SKM-1 treated with dmso at 0.1 percent for 144 hours (cell line): ENCODE results near the gene NKX2-3.
A peak's percentile ranks its signal among the peaks of the same experiment; 100 is the strongest.

Source experiments
- DNase-seq: peaks from one replicate; lab custom pipeline; 2025; ENCODE audit not compliant: unreplicated experiment; lab: John Stamatoyannopoulos, UW

Gene NKX2-3

DNA sequence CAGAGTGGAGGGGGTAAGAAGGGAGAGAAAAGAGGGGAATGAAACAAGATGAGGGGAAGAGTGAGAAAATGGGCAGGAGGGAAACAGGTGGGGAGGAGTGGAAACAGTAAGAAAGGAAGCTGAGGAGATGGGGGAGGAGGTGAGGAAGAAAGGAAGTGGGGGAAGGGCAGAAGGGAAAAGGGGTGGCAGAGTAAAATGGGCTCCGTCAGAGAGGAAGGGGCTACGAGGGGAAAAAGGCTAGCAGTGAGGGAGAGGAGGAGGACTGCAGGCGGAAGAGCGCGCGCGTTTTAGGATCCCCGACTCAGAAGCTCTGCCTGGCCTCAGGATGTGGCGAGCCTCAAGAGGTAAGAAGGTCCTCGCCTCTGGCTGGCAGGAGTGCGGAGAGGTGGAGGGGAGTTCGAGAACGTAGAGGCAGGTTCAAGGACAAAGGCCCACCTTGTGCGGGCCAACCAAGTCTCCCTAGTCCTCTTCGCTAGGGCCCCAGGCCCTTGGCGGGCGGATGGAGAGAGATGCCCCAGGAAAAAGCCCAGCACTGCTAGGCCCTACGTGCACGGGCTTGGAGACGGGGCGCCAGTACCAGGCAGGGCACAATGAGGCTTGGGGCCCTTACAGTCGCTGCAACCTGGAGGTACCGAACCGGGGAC is 5.8 kb upstream of the NKX2-3 start:
- no peak for DNase-seq

DNA sequence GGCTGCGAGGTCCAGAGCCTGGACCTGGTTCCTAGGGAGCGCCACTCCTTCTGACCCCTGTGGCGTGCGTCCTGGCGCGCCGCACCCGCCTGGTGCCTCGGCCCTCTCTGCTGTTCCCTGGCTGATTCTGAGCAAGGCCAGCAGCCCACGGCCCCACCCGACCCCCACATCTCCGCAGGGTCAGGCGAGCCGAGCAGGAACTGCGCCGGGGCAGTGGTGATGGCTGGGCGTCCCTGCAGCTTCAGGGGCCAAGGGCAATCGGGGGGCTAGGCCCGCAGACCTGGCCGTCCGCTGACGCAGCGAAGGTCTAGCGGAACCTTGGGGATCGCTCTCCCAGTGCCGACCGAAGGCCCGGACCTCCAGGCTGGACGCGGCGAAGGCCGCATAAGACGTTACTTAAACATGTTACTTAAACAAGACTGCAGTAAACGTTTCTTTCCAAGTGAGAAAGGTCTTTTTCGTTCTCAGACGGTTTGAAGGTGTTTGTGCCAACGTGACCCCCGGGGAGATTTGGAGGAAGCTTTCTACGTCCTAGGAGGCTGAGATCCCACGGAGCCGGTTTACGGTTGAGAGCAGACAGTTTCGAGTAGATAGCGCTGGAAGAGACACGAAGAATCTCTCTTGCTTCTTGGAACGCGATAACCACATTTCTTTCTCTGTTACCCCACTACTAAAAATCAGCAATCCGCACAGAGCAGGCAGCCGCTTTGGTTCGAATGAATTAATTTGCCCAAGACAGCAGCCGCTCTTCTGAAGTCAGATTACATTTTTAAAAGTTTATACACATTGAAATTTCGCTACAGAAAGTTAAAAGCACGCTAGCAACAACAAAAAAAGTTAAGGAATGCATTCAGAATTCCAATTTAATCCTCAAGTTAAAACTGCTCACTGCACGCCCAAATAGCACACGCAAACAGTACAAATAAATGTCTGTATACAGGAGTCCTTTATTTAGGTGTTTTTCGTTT is 4.9 kb upstream of the NKX2-3 start:
- DNase-seq: no peak

DNA sequence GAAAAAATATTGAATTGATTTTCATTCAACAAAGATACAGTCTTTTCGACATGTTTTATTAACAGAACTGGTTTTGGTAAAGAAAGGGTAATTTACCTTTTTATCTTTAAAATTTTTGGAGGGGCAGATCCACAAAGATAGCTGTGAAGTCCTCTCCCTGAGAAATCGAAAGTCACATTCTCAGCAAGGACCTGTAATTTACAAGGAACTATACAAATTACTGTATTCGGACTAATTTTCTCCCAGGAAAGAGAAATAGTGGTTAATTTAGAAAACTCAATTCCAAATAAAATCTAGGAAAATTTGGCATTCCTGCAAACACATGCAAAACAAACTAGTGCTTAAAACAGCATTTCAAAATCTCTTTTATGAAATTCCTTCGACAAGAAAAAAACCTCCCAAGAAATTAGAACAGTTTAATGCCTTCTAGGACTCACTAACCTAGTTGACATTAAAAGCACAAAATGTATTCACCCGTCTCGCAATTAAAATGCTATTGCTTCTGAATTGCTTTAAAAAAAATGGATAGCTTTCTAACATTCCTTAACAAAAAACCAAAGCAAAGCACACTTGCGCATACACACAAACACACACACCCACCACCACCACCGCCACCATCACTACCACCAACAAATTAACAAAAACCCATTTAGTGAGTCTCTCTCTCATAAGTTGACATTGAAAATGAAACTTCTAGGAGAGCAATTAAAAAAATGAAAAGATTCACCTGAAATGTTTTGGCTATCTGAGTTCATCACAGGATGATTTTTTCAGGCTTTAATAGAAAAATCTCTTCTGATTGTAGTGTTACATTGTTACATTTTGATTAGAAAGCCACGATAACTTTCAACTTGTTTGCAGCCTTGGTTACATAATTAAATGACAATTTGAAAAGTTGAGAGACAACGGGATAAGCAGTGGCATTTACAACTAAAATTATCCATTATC is 4.0 kb upstream of the NKX2-3 start:
- DNase-seq: no peak

DNA sequence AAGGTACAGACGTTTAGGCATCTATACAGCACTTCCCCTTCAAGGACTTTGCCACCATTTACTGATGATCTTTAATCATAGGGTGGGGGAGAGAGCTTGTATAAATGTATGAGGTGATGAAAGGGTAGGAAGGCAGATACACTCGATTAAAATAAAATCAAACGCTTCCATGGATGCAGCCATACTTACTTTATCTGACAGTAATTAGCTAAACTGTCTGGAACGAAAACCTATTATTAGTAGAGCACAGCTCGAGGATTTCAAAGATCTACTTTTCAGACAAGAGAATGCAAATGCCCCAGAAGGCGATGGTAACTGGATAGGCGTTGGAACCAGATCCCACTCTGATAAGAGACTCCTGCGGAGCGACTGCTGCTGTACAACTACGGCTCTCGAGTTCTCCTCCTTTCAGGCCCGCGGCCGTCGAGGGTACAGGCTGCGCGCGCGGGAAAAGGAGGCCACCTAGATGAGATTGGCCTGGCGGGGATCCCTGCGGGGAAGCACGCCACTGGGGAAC is 3.1 kb upstream of the NKX2-3 start:
- no peak for DNase-seq

DNA sequence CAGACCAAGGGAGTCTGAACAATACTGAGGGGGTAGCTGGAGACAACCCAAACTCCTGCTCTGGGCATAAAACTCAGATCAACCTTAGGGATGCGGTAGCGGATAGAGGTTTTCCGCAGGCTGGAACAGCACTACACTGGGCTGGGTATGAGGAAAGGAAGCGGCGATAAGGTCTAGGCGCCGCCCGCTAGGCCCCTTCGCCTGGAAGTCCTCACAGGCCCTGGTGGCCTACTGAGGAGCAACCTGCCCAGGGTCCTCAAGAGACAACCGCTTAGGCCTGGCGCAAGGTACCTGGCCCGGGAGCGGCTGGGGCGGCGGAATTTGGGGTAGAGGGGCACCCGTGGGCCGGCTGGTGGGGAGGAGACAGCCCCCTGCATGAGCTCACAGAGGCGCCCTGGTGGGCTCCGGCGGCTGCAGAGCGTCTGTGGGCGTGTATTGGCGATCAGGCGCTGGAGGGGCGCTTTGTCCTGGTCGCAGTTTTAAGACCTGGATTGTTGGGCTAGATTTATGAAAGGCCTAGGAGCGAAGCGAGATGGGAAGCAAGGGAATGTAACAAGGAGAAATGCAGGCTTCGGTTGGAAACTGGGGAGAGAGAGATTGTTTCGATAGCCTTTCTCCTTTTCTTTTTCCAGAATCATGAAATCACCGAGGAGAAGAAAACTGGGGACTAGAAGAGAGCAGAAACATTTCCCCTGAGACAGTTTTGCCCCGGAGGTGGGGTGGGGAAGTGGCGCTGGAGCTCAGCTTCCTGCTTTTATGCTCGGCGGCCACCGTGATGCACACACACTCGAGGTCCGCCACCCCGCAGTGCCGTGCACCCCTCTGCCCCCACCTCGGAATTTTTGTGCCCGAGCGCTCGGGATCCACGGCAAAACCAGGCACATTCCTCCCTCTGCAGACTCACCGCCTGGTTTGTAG is 2.4 kb upstream of the NKX2-3 start:
- DNase-seq: peak; percentile 58

DNA sequence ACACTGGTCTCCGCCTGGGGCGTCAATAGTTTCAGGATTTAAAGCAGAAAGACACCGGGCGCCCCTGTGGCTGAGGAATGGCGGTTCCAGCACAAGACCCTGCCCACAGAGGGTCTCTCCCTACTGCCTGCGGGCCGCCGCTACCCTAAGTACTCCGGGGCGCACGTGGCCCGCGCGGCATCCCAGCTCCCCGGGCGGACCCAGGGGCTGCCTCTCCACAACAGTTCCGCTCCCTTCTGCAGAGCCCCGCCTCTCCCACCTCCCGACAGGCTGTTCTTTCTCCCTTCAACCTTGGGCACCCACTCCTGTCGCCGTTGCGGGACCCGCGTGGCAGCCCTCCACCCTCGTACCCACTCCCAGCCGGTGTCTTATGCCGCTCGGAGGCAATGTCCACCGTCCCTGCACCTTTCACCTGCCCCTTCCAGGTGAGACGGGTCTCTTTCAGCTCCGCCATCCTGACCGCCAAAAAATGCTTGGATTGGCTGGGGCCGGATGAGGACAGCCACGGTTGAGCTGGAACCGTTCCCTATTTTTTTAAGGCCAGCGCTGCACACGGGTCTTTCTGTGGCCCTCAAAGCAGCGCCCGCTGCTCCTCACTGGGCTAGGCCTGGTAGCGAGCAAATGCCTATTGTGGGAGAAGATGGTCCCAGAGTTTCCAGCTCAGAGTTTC is 1.6 kb upstream of the NKX2-3 start:
- peak; percentile 50 for DNase-seq

DNA sequence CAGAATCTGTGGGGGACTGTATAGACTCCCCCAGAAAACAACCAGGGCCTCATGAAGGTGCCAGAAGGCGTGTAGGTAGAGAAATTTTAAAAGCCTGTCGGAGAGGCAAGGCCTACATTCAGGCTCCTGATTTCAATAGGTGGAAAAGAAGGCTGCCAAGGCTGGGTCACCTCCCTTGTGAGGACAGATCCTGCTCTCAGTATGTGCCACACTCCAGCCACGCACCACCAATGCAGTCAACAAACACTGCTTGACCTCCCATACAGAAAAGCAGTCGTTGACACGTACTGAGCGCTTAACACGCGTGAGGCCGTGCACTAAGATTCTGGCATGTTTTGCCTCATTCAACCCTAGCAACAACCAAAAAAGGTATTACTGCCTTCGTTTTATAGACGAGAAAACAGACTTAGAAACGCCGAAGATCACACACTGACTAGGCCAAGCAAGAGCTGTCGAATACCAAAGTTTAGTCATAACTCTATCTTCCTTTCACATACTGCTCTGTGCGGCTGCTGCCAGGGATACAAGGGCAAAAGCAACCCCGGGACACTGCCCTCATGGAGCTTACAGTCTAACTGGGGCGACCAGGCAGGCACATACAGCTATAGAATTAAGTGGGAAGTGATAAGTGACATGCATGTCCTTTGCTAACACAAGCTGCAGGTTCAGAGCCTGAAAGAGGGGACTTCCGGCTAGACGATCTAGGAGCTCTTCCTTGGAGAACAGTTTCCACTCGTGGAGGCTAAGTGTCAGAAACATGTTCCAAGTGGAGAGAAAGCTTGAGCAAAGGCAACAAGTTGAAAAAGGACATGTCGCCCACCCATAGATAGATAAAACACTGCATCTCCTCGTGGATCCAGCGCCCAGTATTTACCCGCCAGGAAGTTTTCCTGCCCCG is 797 bp upstream of the NKX2-3 start:
- DNase-seq: no peak

DNA sequence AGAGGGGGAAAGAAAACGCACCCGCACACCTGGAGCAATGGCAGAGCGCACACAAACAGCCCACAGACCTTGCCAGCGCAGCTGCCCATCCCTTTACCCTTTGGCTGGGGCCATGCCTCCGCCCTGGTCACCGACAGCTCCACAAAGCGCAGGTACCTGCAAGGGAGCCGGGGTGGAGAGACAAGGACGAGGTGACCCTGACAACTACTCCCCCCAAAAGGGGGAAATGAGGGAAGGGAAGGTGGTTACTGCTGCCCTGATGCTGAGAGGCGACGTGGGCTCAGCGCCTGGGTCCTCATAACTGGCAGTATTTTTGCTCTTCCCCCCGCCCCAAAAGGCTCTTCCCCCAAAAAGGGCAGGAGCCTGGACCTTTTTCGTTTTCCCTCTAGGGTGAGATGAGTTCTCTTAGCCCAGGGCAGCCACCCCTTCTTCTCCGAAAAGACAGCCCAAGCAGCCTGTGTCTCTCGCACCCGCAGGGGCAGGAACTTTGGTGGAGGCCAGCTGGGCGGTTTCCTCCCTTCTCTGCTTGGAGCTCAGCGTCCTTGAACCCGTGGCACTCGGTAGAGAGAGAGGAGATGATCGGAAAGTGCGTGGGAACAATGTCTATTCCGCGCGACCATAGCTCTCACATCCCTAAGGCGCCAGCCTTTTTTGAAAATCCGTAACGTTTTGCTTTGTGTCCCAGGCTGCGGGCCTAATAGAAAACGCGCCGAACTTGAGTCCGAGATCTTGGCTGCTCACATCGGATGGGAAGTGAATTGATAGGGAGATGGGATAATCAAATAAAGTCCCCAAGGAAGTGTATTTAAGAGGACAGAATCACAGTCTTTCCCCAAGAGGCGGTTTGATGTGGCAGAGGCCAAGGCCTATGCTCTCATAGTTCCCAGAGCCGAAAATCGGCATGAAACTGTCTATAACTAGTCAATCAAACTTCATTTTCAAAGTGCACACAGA is 1.0 kb downstream of the NKX2-3 start:
- no peak for DNase-seq

DNA sequence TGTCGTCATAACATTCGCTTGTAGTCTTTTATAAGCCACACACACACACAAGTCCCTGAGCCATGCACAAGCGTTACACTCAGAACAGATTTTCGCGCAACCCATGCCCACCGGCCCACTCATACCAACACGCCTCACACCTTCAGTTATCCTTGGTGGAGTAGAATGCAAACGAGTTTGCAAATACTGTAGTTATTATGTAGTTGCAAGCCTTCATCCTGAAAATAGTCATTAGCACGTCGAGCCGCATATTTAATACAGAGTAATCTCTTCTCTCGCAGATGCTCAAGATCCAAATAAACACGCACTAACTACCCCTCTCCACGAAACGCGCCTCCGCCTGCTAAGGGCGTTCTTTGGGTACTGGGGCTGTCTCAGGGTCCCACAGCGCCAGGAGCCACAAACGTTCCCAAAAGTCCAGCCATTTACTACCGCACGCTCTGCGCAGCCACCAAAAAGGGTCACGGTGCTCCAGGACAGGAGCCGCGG is 1.8 kb downstream of the NKX2-3 start:
- DNase-seq: no peak

DNA sequence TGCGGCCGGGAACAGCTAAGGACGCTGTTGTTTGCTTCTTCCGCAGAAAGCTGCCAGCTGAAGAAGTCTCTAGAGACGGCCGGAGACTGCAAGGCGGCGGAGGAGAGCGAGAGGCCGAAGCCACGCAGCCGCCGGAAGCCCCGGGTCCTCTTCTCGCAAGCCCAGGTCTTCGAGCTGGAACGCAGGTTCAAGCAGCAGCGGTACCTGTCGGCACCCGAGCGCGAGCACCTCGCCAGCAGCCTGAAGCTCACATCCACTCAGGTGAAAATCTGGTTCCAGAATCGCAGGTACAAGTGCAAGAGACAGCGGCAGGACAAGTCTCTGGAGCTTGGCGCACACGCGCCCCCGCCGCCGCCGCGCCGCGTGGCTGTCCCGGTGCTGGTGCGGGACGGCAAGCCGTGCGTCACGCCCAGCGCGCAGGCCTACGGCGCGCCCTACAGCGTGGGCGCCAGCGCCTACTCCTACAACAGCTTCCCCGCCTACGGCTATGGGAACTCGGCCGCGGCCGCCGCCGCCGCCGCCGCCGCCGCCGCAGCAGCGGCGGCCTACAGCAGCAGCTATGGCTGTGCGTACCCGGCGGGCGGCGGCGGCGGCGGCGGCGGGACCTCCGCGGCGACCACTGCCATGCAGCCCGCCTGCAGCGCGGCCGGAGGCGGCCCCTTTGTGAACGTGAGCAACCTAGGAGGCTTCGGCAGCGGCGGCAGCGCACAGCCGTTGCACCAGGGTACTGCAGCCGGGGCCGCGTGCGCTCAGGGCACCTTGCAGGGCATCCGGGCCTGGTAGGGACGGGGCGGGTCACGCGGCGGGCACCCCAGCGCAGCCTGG is 2.4 kb downstream of the NKX2-3 start:
- DNase-seq: peak; percentile 42

DNA sequence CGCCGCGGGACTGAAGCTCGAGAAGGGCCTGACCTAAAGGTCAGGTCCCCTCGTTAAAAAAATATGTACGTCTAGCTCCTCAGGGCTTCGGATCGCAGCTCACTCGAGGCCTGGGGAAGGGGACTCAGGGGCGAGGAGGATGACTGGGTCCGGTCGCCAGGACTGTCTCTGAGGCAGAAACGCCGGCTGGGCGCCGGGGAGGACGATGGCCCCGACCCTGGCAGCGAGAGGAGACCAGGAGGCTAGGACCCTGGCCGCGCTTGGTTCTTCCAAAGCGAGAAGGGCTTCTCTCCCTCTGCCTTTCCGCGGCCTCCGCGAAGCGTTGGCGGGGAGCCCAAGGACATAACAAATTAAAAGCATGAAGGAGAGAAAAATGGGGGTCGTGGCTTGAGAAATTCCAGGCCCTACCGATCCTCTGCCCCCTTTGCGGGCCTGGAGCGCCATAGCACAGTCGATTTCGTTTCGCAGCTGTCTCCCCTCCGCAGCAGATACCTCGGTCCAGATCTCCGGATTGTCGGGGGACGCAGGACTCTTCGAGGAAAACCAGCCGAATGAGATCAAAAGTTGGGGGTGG is 3.1 kb downstream of the NKX2-3 start:
- no peak for DNase-seq

DNA sequence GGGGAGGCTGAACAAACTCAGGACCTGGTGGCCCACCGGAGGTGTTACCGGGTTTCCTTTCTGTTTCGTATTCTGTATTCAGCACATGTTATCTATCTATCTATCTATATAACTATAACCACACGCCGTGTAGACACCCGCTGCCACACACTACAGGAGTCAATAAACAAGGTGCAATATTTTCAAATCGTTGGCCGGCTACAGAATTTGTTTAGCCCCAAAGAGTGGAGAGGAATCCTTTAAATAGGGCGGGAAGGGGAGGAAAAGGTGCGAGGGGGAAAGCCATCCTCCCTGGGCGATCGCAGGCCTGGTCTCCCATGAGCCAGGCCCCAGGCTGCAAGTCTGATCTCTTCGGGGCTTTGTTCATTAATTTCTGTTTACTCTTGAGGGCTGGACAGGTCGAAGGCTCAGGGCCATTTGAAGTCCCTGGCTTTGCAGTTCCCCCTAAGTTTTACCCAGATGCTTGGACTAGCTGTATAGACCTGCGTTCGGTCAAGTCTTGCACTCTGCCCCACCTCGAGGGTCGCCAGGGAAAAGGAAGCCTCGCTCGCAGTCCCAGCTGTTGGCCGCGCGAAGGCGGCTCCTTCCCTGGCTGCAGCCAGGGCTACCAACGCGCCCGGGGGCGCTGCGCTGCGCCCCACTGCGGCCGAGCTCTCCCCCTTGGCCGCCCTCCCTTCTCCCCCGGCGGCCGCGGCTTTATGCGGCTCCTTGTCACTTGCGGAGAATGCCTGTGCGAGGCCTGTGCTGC is 3.8 kb downstream of the NKX2-3 start:
- peak; percentile 28 for DNase-seq

DNA sequence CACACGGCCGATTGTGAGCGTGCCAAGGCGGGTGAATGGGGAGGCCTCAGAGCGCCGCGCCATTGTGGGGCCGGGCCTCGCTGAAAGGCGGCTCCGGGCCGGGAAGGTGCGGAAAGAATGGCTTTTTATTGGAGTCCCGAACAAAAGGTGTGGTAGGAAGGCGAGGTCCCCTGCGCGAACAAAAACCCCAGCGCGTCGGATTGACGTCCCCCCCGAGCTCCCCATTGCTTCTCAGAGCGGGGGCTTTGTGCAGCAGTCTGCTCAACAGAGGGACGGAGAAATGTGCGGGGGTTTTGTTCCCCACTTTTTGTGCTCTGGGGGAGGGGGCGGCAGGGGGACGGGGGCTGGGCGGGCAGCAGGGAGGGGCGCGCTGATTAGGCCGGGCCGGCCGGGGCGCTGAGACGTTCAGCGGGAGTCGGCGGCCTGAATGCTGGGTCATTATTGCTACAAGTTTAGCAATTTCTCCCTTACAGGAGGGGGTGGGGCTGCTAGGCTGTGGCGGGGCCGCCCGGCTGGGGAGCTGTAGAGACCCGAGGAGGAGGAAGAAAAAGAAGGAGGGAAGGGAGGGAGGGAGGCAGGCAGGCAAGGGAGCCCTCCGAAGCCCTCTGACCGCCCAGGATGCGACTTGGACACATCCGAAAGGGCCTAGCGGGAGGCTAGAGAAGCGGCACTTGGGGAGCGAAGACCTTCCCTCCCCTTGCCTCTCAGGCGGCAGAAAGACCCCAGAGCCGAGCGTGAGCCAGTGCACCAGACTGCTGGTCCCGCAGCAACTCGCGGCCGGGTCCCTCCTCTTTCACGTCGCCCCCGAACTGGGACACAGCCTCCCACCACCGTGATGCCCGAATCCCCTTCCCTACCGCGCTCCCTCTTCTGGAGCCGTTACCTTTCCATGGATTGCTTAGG is 4.6 kb downstream of the NKX2-3 start:
- peak; percentile 59 for DNase-seq
